IMR-90 (cell line): ENCODE data around the gene SDC3. TPM values are rescaled to one million over a fixed set of nuclear protein-coding genes. Genes with fewer than 3 reads are reported as not detected.
A peak's percentile ranks its signal among the peaks of the same experiment; 100 is the strongest.

ENCODE experiments used
- ATAC-seq: fragments of 200-7000 bp; cut with Tn5 transposase; 2 replicates; pipeline ENCODE4 v1.9.1; 2020; ENCODE audit warnings: low read depth, mild to moderate bottlenecking, moderate library complexity
- BruUV-seq: library from RNA; stranded (reverse); fragments of 400-500 nt; replicated peaks from 2 replicates; lab custom pipeline; 2021; lab: Mats Ljungman, UMichigan
- CTCF ChIA-PET: fragments of 300-600 bp; formaldehyde crosslinking; extraction: SDS; loops from one replicate; lab custom pipeline; 2021; ENCODE audit warnings: antibody characterized with exemption; lab: Yijun Ruan, JAX
- POLR2A ChIA-PET: fragments of 300-600 bp; sonication (Branson Sonifier 250); formaldehyde crosslinking; loops from one replicate; lab custom pipeline; 2022; ENCODE audit warnings: antibody characterized with exemption; ENCODE audit not compliant: unreplicated experiment; lab: Charles Lee
- DNase-seq: peaks from one replicate; pipeline ENCODE4 v3.0.0; 2013
- H2AFZ ChIP-seq: replicated peaks from 2 replicates; pipeline ENCODE3; 2013; ENCODE audit warnings: low read length, mild to moderate bottlenecking; ENCODE audit not compliant: poor library complexity
- H2AK5ac ChIP-seq: 2 replicates; pipeline ENCODE4 v1.6.1; 2013; ENCODE audit warnings: low read depth, low read length, inconsistent platforms
- H2AK9ac ChIP-seq: replicated peaks from 2 replicates; pipeline ENCODE3; 2013; ENCODE audit warnings: mild to moderate bottlenecking, low read depth, low read length, moderate library complexity; ENCODE audit not compliant: poor library complexity
- H2BK120ac ChIP-seq: 2 replicates; pipeline ENCODE4 v1.6.1; 2013; ENCODE audit warnings: low read depth, low read length, inconsistent platforms
- H2BK15ac ChIP-seq: 3 replicates; pipeline ENCODE4 v1.6.1; 2013; ENCODE audit warnings: low read depth, low read length, inconsistent platforms
- H2BK20ac ChIP-seq: 2 replicates; pipeline ENCODE4 v1.6.1; 2013; ENCODE audit warnings: low read depth, mild to moderate bottlenecking, inconsistent platforms, low read length, moderate library complexity
- H2BK5ac ChIP-seq: 2 replicates; pipeline ENCODE4 v1.6.1; 2013; ENCODE audit warnings: mild to moderate bottlenecking, low read depth, low read length, inconsistent platforms; ENCODE audit not compliant: poor library complexity, severe bottlenecking
- H3K14ac ChIP-seq: replicated peaks from 2 replicates; pipeline ENCODE4 v1.6.1; 2013; ENCODE audit warnings: low read depth, low read length, inconsistent platforms
- H3K18ac ChIP-seq: 2 replicates; pipeline ENCODE4 v1.6.1; 2013; ENCODE audit warnings: low read depth, low read length, control low read depth
- H3K23ac ChIP-seq: 2 replicates; pipeline ENCODE4 v1.6.1; 2013; ENCODE audit warnings: low read depth, low read length, inconsistent platforms
- H3K27ac ChIP-seq: 2 replicates; pipeline ENCODE4 v1.5.1; 2013; ENCODE audit warnings: mild to moderate bottlenecking, control low read depth, low read length; ENCODE audit not compliant: insufficient read depth
- H3K27me3 ChIP-seq: 2 replicates; pipeline ENCODE4 v1.6.1; 2013; ENCODE audit warnings: low read length; ENCODE audit not compliant: control insufficient read depth, insufficient read depth
- H3K36me3 ChIP-seq: 2 replicates; pipeline ENCODE4 v1.6.1; 2013; ENCODE audit warnings: low read length, mixed read lengths; ENCODE audit not compliant: control insufficient read depth, insufficient read depth
- H3K4ac ChIP-seq: 2 replicates; pipeline ENCODE4 v1.6.1; 2013; ENCODE audit warnings: low read depth, low read length, inconsistent platforms
- H3K4me1 ChIP-seq: 2 replicates; pipeline ENCODE4 v1.6.1; 2013; ENCODE audit warnings: low read length, mixed read lengths; ENCODE audit not compliant: control insufficient read depth, insufficient read depth
- H3K4me2 ChIP-seq: 2 replicates; pipeline ENCODE4 v1.6.1; 2013; ENCODE audit warnings: low read depth, mild to moderate bottlenecking, control low read depth, low read length, moderate library complexity
- H3K4me3 ChIP-seq: 2 replicates; pipeline ENCODE4 v1.5.1; 2013; ENCODE audit warnings: low read depth, mild to moderate bottlenecking, control low read depth, low read length, moderate library complexity; ENCODE audit not compliant: insufficient read depth
- H3K56ac ChIP-seq: 2 replicates; pipeline ENCODE4 v1.6.1; 2013; ENCODE audit warnings: low read length, inconsistent platforms; ENCODE audit not compliant: insufficient read depth; ENCODE audit errors: extremely low read depth
- H3K79me1 ChIP-seq, 2 experiments: 2 replicates each; pipeline ENCODE4 v1.6.1; 2013; ENCODE audit warnings: low read length in 2 of 2, inconsistent platforms in 1 of 2, low read depth in 1 of 2
- H3K9ac ChIP-seq: 2 replicates; pipeline ENCODE4 v1.6.1; 2013; ENCODE audit warnings: low read depth, low read length, control low read depth
- H3K9me1 ChIP-seq: 2 replicates; pipeline ENCODE4 v1.6.1; 2013; ENCODE audit warnings: low read length, inconsistent platforms; ENCODE audit not compliant: insufficient read depth
- H3K9me3 ChIP-seq: 2 replicates; pipeline ENCODE4 v1.6.1; 2013; ENCODE audit warnings: low read length; ENCODE audit not compliant: control insufficient read depth, insufficient read depth
- H4K20me1 ChIP-seq: 2 replicates; pipeline ENCODE4 v1.6.1; 2013; ENCODE audit warnings: low read length, inconsistent platforms; ENCODE audit not compliant: insufficient read depth
- H4K5ac ChIP-seq: 2 replicates; pipeline ENCODE4 v1.6.1; 2013; ENCODE audit warnings: mild to moderate bottlenecking, low read depth, low read length, control low read depth
- H4K8ac ChIP-seq, 2 experiments: 2 replicates each; pipeline ENCODE4 v1.6.1; 2013; ENCODE audit warnings: low read depth in 2 of 2, low read length in 2 of 2, control low read depth in 1 of 2, inconsistent platforms in 1 of 2
- H4K91ac ChIP-seq: 2 replicates; pipeline ENCODE4 v1.6.1; 2013; ENCODE audit warnings: low read depth, low read length, inconsistent platforms; ENCODE audit not compliant: insufficient read depth
- BHLHE40 ChIP-seq: fragments of 150-350 bp; IDR thresholded peaks from 2 replicates; pipeline ENCODE4 v1.6.1; 2016; ENCODE audit warnings: mild to moderate bottlenecking, low read depth, low read length
- CEBPB ChIP-seq: IDR thresholded peaks from 2 replicates; pipeline ENCODE4 v1.6.1; 2012; ENCODE audit warnings: low read depth, low read length, improper control_type of control experiment
- FOS ChIP-seq: fragments of 150-350 bp; IDR thresholded peaks from 2 replicates; pipeline ENCODE4 v1.6.1; 2016; ENCODE audit warnings: low read depth, low read length
- MAZ ChIP-seq: IDR thresholded peaks from 2 replicates; pipeline ENCODE4 v1.6.1; 2012; ENCODE audit warnings: low read depth, mild to moderate bottlenecking, low read length, improper control_type of control experiment, moderate library complexity, borderline replicate concordance
- POLR2A ChIP-seq: IDR thresholded peaks from 2 replicates; pipeline ENCODE4 v1.6.1; 2012; ENCODE audit warnings: mild to moderate bottlenecking, low read depth, low read length
- RAD21 ChIP-seq: IDR thresholded peaks from 2 replicates; pipeline ENCODE4 v1.6.1; 2012; ENCODE audit warnings: low read length, improper control_type of control experiment
- SMC3 ChIP-seq: fragments of 150-350 bp; IDR thresholded peaks from 2 replicates; pipeline ENCODE4 v1.6.1; 2016; ENCODE audit warnings: low read depth, mild to moderate bottlenecking, antibody characterized with exemption, low read length, moderate library complexity
- WGBS, 2 experiments: methylation state at CpG; one replicate each; pipeline versions ENCODE4 v1.1.5 to v1.1.7; 2013; ENCODE audit warnings: missing lambda C conversion rate in 2 of 2; ENCODE audit not compliant: insufficient read length in 1 of 2; ENCODE audit errors: extremely low coverage in 2 of 2; 5-methylcytosine and 5-hydroxymethylcytosine counted together
- dilution Hi-C: fragments of 300-500 bp; cut with HindIII; formaldehyde crosslinking; loops from one replicate; pipeline ENCODE4 v1.14.3; 2018; ENCODE audit warnings: low sequenced_read_pairs; ENCODE audit not compliant: unreplicated experiment
- in situ Hi-C: fragments of 300-500 bp; cut with MboI; formaldehyde crosslinking; loops from 3 replicates; pipeline ENCODE4 v1.14.3; 2019; ENCODE audit warnings: low sequenced_read_pairs, inconsistent platforms, mixed read lengths
- intact Hi-C: fragments of 100-400 bp; cut with micrococcal nuclease; formaldehyde crosslinking; loops from 2 replicates; pipeline ENCODE4 v1.10.0; 2022
- polyA plus RNA-seq, 3 experiments: library from polyadenylated mRNA; depleted of rRNA; stranded (reverse); fragments of >200 nt; gene quantifications; 2 replicates each; pipeline ENCODE4 v1.2.3, GENCODE V29; 2012; ENCODE audit warnings: low replicate concordance in 1 of 3
- total RNA-seq: library from RNA; depleted of rRNA; stranded (reverse); fragments of >200 nt; gene quantifications from 2 replicates; pipeline ENCODE4 v1.2.3, GENCODE V29; 2012
- TF ChIP-seq, protein P1 (sequence below): fragments of 150-350 bp; IDR thresholded peaks from 2 replicates; pipeline ENCODE4 v1.6.1; 2017; ENCODE audit warnings: mild to moderate bottlenecking, antibody characterized with exemption, low read length, low read depth
- TF ChIP-seq, protein P2 (sequence below): fragments of 150-350 bp; IDR thresholded peaks from 2 replicates; pipeline ENCODE4 v1.6.1; 2016; ENCODE audit warnings: low read depth, mild to moderate bottlenecking, low read length, moderate library complexity, borderline replicate concordance
- TF ChIP-seq, protein P3 (sequence below): conservative IDR thresholded peaks from 2 replicates; pipeline ENCODE4 v1.5.1; 2012; ENCODE audit warnings: mild to moderate bottlenecking, low read depth, low read length, improper control_type of control experiment

Gene SDC3
- total and polyA plus RNA-seq, 2 of the 4 experiments (the other 2 are of a cell fraction) = 13.1 to 71.5 TPM

DNA sequence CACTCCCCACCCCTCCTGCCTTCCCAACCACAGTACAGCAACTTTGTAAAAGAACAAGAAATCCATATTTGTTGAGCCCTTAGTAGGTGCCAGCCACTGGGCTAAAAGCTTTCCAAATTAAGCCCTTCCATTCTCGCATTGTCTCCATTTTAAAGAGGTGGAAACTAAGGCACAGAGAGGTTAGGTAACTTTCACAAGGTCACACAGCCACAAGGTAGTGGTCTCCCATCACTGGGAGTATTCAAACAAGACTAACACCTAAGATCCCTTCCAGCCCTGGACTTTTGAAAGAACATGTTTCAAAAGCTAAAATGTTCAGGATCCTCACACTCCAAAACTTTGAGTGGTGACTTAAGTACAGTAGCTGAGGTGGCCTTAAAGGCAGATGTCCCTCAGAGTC is 3.2 kb downstream of the SDC3 start:
- H3K4ac ChIP-seq = peak overlapping the region; percentile 23; the same call in 1 of the 2 replicates
- no peak overlapping the region for H3K56ac ChIP-seq
- peak overlapping the region; percentile 49; the same call in 1 of the 2 replicates for H2BK20ac ChIP-seq
- H2AFZ ChIP-seq = no peak overlapping the region
- H3K14ac ChIP-seq = peak overlapping the region; percentile 42; the same call in 1 of the 2 replicates
- no peak overlapping the region for H3K4me3 ChIP-seq
- dilution Hi-C loops (loop anchor here (25.0 kb wide), 1 partner anchor 93 kb away; no protein-coding TSS in a partner anchor), intact Hi-C loops (no loop called here), in situ Hi-C loops (no loop called here)
- DNase-seq = no peak
- H2BK5ac ChIP-seq = no peak overlapping the region
- ChIA-PET CTCF (interaction anchor here (2.3 kb wide), 1 partner anchor 104 kb away, joined by 14 read pairs; no protein-coding TSS in a partner anchor), POLR2A (no interaction called here)
- WGBS, 2 experiments = no CpG with 5 or more reads among the region's 1 CpG
- H3K18ac ChIP-seq = no peak overlapping the region
- no peak overlapping the region for H2BK15ac ChIP-seq
- 0 out of 2 replicates have a peak overlapping the region, but pooled peaks have one; percentile 45 for H3K23ac ChIP-seq
- no peak overlapping the region for H4K8ac ChIP-seq
- no TSS peak for BruUV-seq
- H3K79me1 ChIP-seq = peaks cover 54 to 77% of the 10 kb centered on the region in 2 experiments
- peaks cover 31% of the 10 kb centered on the region; the same call in 1 of the 2 replicates for H3K9me1 ChIP-seq
- no peak overlapping the region for H4K91ac ChIP-seq
- H2AK9ac ChIP-seq = peak overlapping the region; percentile 35
- H2AK5ac ChIP-seq = peak overlapping the region; percentile 42
- no peaks in the 10 kb centered on the region for H3K36me3 ChIP-seq
- no peak for ATAC-seq
- H2BK120ac ChIP-seq = no peak overlapping the region
- no peaks in the 10 kb centered on the region for H3K9me3 ChIP-seq
- H3K27ac ChIP-seq = no peak overlapping the region
- peaks cover 45% of the 10 kb centered on the region for H3K4me1 ChIP-seq
- peaks cover 65% of the 10 kb centered on the region for H4K20me1 ChIP-seq
- no peak overlapping the region for H4K5ac ChIP-seq
- TF ChIP-seq, protein P1, sequence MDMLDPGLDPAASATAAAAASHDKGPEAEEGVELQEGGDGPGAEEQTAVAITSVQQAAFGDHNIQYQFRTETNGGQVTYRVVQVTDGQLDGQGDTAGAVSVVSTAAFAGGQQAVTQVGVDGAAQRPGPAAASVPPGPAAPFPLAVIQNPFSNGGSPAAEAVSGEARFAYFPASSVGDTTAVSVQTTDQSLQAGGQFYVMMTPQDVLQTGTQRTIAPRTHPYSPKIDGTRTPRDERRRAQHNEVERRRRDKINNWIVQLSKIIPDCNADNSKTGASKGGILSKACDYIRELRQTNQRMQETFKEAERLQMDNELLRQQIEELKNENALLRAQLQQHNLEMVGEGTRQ = no peak
- TF ChIP-seq MAZ = no peak
- TF ChIP-seq RAD21 = no peak
- TF ChIP-seq, protein P2, sequence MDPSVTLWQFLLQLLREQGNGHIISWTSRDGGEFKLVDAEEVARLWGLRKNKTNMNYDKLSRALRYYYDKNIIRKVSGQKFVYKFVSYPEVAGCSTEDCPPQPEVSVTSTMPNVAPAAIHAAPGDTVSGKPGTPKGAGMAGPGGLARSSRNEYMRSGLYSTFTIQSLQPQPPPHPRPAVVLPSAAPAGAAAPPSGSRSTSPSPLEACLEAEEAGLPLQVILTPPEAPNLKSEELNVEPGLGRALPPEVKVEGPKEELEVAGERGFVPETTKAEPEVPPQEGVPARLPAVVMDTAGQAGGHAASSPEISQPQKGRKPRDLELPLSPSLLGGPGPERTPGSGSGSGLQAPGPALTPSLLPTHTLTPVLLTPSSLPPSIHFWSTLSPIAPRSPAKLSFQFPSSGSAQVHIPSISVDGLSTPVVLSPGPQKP = no peak
- TF ChIP-seq, protein P3, sequence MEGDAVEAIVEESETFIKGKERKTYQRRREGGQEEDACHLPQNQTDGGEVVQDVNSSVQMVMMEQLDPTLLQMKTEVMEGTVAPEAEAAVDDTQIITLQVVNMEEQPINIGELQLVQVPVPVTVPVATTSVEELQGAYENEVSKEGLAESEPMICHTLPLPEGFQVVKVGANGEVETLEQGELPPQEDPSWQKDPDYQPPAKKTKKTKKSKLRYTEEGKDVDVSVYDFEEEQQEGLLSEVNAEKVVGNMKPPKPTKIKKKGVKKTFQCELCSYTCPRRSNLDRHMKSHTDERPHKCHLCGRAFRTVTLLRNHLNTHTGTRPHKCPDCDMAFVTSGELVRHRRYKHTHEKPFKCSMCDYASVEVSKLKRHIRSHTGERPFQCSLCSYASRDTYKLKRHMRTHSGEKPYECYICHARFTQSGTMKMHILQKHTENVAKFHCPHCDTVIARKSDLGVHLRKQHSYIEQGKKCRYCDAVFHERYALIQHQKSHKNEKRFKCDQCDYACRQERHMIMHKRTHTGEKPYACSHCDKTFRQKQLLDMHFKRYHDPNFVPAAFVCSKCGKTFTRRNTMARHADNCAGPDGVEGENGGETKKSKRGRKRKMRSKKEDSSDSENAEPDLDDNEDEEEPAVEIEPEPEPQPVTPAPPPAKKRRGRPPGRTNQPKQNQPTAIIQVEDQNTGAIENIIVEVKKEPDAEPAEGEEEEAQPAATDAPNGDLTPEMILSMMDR = no peak
- no peak for TF ChIP-seq CEBPB
- no peak for TF ChIP-seq BHLHE40
- TF ChIP-seq POLR2A = no peak
- TF ChIP-seq SMC3 = no peak
- no peak for TF ChIP-seq FOS
- no peak overlapping the region for H3K9ac ChIP-seq
- no peak overlapping the region; the same call in 1 of the 2 replicates for H3K4me2 ChIP-seq
- H3K27me3 ChIP-seq = no peaks in the 10 kb centered on the region
